Suppressor macrophage treated with lipopolysaccharide for 4 hours (primary cell): Measurements from ENCODE around the gene FAM168A.

Experiments used
- DNase-seq: peaks from one replicate; pipeline ENCODE4 v3.0.0-alpha.2; 2020

Gene FAM168A

DNA sequence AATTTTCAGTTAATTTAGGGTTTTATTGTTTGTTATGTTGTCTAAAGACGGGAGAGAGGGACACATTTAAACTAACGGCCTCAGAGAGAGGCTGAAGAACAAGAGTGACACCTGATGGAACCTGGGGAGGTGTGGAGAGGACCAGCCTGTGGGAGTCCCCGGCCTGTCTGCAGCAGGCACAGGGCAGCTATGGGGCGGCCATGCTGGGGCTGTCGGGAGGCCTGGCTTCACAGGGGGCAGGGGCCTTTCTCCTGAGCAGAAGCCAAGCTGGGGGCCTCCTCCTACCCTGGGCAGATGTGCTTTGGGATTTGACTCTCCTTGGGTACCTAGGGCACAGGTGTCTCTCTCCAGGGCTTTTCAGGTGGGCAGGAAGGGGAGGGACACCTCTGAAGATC lies 199.8 kb downstream of the FAM168A start:
- no peak for DNase-seq

DNA sequence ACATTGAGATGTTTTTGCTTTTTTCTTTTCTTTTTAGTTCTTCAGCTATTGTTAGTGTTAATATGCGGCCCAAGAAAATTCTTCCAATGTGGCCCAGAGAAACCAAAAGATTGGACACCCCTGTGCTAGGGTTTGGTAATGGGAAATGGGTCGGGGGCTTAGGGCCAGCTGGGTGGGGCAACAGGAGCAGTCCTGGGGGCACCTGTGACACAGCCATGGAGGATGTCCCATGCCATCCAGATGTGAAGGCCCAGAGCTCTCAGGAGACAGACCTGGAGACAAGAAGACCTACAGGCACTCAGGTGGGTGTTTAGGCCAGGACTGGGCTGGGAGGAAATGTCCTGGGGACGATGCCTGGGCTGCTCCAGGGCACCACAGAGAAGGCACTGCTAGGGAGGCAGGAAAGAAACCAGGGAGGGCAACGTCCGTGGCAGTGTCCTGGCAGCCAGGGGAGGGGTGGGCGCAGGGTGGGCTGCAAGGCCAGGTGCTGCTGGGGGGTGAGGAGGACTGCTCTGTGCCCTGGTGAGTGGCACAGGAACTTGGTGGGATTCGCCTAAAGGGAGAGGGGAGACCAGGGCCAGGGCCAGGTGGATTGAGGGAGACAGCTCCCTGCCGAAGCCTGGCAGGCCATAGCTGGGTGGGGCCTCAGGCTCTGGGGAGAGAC lies 200.3 kb downstream of the FAM168A start:
- no peak for DNase-seq

DNA sequence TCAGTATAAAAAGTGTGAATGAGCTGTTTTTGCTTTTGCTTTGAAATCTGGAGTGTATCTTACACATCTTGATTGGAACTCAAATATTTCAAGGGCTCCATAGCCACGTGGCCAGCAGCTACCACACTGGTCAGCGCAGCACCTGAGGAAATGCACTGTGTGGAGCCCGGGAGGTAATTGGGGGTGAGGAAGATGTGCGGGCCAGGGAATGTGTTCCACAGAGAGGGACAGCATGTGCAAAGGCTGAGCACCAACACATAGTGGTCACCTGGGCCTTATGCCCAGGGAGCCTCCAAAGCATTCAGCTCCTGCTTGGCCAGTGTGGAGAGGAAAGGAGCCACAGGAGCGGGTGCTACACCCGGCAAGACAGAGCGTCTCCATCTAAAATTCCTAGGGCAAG lies 200.9 kb downstream of the FAM168A start:
- no peak for DNase-seq

DNA sequence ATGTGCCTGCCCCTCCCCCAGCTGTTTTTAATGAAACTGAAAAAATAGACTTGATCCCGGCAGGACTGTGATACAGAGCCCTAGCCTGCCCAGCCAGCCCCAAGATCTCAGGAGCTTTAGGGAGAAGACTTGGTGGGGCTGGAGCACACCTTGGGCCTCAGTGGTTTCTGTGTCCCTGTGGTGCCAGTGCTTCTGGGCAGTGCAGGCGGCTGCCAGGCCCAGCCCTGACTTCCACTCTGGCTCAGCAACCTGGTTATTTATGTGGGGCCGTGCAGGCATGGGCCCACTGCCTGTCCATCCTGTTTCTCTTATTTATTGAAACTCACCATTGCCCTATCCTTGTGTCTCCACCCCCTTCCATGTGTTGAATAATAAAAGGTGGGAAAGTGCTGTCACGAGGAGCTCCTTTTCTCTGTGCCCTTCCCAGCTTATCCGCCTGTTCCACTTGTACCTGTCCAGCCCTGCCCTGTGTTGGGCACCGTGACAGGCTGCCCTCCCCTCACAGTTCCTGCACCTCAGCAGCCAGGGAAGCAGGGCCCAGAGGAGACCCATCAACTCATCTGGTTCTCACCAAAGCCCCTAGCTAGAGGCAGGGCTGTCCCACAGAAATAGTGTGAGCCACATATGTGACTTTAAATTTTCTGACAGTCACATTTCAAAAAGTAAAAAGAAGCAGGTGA lies 201.5 kb downstream of the FAM168A start:
- no peak for DNase-seq

DNA sequence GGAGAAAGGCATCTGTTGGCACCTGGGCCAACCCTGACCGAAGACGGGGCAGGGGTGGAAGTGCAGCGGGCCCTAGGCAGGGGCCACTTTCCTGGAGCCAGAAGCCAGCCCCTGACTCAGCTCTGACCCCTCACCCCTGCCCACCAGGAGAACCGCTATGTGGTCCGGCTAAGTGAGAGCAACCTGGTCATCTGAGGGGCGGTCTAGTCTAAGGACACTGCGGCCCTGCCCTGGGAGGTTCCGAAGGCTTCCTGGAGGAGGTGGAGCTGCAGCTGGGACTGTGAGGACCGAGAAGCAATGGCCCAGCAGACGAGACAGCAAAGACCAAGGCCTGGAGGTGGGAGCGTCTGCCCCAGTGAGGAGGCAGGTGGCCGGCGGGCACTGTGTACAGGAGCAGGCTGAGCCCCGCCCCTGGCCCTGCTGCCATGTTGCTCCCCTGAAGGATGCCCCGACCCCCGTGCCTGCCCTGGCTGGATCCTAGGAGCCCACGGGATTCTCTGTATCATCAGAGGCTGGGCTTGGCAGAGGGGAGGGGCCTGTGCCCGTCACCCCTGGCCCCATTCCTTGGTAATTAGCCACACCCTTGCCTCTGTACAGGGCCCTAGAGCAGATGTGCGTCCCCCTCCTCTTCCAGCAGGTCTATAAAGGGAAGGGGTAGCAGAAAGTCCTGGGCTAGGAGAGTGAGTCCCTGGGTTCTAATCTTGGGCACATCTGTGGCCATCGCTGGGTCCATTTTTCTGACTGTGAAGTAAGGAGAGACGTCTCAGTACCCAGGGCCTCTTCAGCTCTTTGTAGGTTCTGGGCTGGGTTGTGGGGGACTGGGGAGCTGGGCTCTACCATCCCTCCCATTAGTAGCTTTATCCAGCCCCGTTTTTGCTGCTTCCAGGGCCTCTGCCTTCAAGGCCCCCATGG lies 202.4 kb downstream of the FAM168A start:
- DNase-seq: no peak

- no peak for DNase-seq
Observed at GRCh38 chr11:73394416-73395296, 203.3 kb downstream of the FAM168A start.

DNA sequence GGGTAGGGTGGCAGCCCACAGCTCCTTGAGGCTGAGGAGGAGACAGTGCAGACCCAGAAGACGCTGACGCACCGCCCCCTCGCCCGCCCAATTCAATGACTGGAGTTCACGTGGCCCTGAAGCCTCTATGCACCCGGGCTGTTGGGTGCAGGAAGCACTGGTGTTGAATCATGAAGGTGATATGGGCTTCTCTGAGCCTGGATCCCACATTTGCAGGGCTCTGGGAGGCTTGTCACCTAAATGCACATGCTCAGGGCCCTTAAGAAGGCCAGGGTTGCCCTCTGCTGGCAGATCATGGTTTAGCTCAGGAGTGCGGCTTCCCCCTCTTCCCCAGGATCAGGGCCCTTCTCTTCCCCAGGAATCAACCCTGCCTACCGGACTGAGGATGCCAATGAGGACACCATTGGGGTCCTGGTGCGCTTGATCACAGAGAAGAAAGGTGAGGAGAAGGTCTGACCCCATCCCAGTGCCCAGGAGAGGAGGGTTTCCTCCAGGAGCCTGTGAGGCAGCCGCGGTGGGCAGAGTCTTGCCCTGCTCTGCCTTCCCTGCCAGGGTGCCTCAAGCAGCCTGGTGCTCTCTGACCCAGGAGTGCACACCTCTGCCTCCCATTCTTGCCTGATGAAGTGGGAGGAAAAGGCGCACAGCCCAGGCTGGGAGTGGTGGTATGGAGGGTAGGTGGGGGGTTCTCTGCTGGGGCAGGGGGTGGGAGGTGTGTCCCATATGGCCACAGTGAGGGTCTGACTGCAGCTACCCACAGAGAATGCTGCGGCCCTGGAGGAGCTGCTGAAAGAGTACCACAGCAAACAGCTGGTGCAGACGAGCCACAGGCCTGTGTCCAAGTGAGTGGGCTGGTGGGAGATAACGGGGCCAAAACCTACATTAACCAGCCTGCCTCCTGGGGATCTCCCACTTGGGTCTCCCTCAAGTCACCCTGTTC lies 204.2 kb downstream of the FAM168A start:
- peak; percentile 82 for DNase-seq

DNA sequence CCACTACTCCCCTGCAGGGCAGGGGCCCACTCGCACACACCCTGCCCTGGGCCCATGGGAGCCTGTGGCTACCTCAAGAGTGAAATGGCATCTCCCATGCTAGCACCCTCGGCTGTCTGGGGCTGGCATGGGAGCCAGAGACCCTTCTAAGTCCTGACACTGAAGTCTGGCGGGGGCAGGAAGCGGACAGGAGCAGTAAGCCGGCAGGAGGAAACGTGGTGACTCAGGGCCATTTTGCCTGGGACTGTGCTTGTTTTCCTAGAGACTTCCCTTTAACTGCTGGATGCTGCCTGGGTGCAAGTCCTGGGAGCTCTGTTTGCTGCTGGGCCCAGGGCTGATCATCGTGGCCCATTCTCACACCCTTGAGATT lies 204.9 kb downstream of the FAM168A start:
- no peak for DNase-seq

GRCh38 chr11:73392108-73393010 lies 205.6 kb downstream of the FAM168A start:
- no peak for DNase-seq

GRCh38 chr11:73391665-73392064 lies 206.2 kb downstream of the FAM168A start:
- no peak for DNase-seq

- no peak for DNase-seq
Observed at GRCh38 chr11:73390601-73391565, 207.0 kb downstream of the FAM168A start.

DNA sequence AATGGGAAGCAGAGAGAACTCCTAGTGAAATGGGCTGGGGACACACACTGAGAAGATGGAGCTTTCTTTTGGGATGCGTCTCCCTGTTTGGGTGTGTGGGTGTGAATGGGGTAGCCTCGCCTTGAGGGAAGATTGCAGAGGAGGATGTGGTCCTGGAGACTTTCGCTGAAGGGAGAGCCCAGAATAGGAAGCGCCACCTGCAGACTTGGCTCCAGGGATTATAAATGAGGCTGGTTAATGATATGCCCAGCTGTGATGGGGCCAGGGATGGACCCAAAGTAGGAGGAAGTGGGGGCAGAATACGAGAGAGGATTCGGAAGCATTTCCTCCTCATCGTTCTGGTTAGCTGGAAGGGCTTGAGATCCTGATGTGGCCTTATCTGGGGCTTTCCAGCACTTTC lies 208.0 kb downstream of the FAM168A start:
- no peak for DNase-seq

- no peak for DNase-seq
Observed at GRCh38 chr11:73389134-73389525, 208.8 kb downstream of the FAM168A start.

- peak; percentile 31 for DNase-seq
Observed at GRCh38 chr11:73388265-73389133, 209.4 kb downstream of the FAM168A start.

- DNase-seq: no peak
Observed at GRCh38 chr11:73387594-73388264, 210.2 kb downstream of the FAM168A start.

DNA sequence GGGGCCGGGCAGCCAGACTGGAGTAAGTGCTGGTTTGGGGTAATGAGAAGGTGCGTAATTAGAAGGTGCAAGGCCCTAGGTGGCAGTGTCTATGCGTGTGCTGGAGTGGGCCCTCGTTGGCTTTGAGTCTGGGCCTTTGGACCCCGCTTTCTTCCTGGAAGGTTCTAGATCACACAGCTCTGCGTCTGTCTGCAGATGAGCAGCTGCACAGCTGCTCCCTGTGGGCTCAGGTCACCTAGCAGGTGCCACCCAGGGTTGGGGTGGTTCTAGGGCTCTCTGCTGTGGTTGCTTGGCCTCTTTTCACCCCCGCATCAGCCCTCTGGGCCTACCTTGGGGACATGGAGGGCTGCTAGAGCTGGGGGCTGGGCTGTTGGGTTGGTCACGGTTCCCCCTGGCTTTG lies 211.4 kb downstream of the FAM168A start:
- DNase-seq: no peak

DNA sequence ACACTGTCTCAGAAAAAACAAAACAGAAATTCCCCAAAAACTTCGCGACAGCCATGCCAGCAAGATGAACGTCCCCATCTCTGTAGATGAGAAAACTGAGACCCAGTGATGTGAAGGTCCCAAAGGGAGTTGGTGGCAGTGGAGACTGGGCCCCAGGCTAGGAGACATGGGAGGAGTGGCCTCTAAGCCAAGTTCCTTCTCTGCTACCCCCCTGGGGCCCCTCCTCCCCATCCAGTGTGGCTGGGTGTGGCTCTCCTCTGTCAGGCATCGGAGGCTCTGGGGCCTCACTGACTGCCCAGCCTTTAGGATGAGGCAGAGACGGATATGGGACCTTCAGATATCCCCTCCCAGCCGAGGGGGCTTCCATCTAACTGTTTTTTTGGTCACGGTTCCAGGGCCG lies 211.9 kb downstream of the FAM168A start:
- DNase-seq: peak; percentile 62
